SK-N-SH treated with all-trans-retinoic acid at 6 μM for 48 hours (cell line): ENCODE data around the gene PTPRD.

Experiments used
- ATAC-seq: fragments of 200-7000 bp; cut with Tn5 transposase; 3 replicates; pipeline ENCODE4 v1.9.1; 2020; ENCODE audit warnings: mild to moderate bottlenecking, moderate library complexity
- ARNTL ChIP-seq: fragments of 450-650 bp; formaldehyde crosslinking; IDR thresholded peaks from 2 replicates; pipeline ENCODE4 v1.5.0; 2020; ENCODE audit warnings: low read depth, mild to moderate bottlenecking, moderate library complexity, borderline replicate concordance
- BACH2 ChIP-seq: fragments of 250-450 bp; sonication (Bioruptor Pico); IDR thresholded peaks from 2 replicates; pipeline ENCODE4 v1.9.0; 2021; ENCODE audit warnings: mild to moderate bottlenecking, borderline replicate concordance
- ESRRG ChIP-seq: fragments of 250-450 bp; sonication (Bioruptor Pico); IDR thresholded peaks from 2 replicates; pipeline ENCODE4 v1.6.1; 2021; ENCODE audit warnings: mild to moderate bottlenecking
- GLIS3 ChIP-seq: fragments of 250-450 bp; sonication (Bioruptor Pico); IDR thresholded peaks from 2 replicates; pipeline ENCODE4 v1.5.0; 2020; ENCODE audit warnings: mild to moderate bottlenecking, moderate library complexity
- ISL1 ChIP-seq: fragments of 250-450 bp; sonication (Bioruptor Pico); IDR thresholded peaks from 2 replicates; pipeline ENCODE4 v2.1.2; 2022; ENCODE audit warnings: mild to moderate bottlenecking, moderate library complexity
- OSR1 ChIP-seq: fragments of 250-450 bp; sonication (Bioruptor Pico); IDR thresholded peaks from 2 replicates; pipeline ENCODE4 v1.8.0; 2022; ENCODE audit warnings: moderate library complexity, mild to moderate bottlenecking, inconsistent platforms
- PPARA ChIP-seq: fragments of 250-450 bp; sonication (Bioruptor Pico); IDR thresholded peaks from 2 replicates; pipeline ENCODE4 v1.5.0; 2020; ENCODE audit warnings: mild to moderate bottlenecking, borderline replicate concordance
- RARB ChIP-seq: fragments of 250-450 bp; sonication (Bioruptor Pico); IDR thresholded peaks from 2 replicates; pipeline ENCODE4 v1.8.0; 2021; ENCODE audit warnings: mild to moderate bottlenecking, moderate library complexity
- SNAI2 ChIP-seq: fragments of 250-450 bp; sonication (Bioruptor Pico); IDR thresholded peaks from 2 replicates; pipeline ENCODE4 v1.5.0; 2020; ENCODE audit warnings: mild to moderate bottlenecking, moderate library complexity
- TCF4 ChIP-seq: fragments of 250-450 bp; sonication (Bioruptor Pico); IDR thresholded peaks from 2 replicates; pipeline ENCODE4 v1.8.0; 2021; ENCODE audit warnings: mild to moderate bottlenecking, moderate library complexity, borderline replicate concordance
- TOX ChIP-seq: fragments of 250-450 bp; sonication (Bioruptor Pico); IDR thresholded peaks from 2 replicates; pipeline ENCODE4 v1.8.0; 2021; ENCODE audit warnings: mild to moderate bottlenecking, moderate library complexity, borderline replicate concordance
- ZFP3 ChIP-seq: fragments of 250-450 bp; sonication (Bioruptor Pico); IDR thresholded peaks from 2 replicates; pipeline ENCODE4 v1.5.0; 2020; ENCODE audit warnings: mild to moderate bottlenecking, moderate library complexity
- ZFP30 ChIP-seq: fragments of 450-650 bp; formaldehyde crosslinking; IDR thresholded peaks from 2 replicates; pipeline ENCODE4 v1.5.0; 2022; ENCODE audit warnings: mild to moderate bottlenecking, moderate library complexity
- ZNF565 ChIP-seq: fragments of 450-650 bp; formaldehyde crosslinking; conservative IDR thresholded peaks from 2 replicates; pipeline ENCODE4 v1.5.0; 2020; ENCODE audit warnings: low read depth, mild to moderate bottlenecking, moderate library complexity
- ZNF8 ChIP-seq: fragments of 450-650 bp; formaldehyde crosslinking; IDR thresholded peaks from 2 replicates; pipeline ENCODE4 v1.5.0; 2020; ENCODE audit warnings: mild to moderate bottlenecking, moderate library complexity
- TF ChIP-seq, protein P1 (sequence below): fragments of 250-450 bp; sonication (Bioruptor Pico); IDR thresholded peaks from 2 replicates; pipeline ENCODE4 v1.5.0; 2020; ENCODE audit warnings: mild to moderate bottlenecking, moderate library complexity
- TF ChIP-seq, protein P2 (sequence below): fragments of 250-450 bp; sonication (Bioruptor Pico); IDR thresholded peaks from 2 replicates; pipeline ENCODE4 v1.8.0; 2021; ENCODE audit warnings: low read depth, mild to moderate bottlenecking, moderate library complexity, borderline replicate concordance
- TF ChIP-seq, protein P3 (sequence below): fragments of 250-450 bp; sonication (Bioruptor Pico); IDR thresholded peaks from 2 replicates; pipeline ENCODE4 v1.5.1; 2021; ENCODE audit warnings: mild to moderate bottlenecking, moderate library complexity
- TF ChIP-seq, protein P4 (sequence below): fragments of 250-450 bp; sonication (Bioruptor Pico); IDR thresholded peaks from 2 replicates; pipeline ENCODE4 v1.8.0; 2020; ENCODE audit warnings: mild to moderate bottlenecking, moderate library complexity, borderline replicate concordance
- TF ChIP-seq, protein P5 (sequence below): fragments of 250-450 bp; sonication (Bioruptor Pico); IDR thresholded peaks from 2 replicates; pipeline ENCODE4 v1.5.1; 2020; ENCODE audit warnings: low read depth, mild to moderate bottlenecking, moderate library complexity

The PTPRD gene

DNA sequence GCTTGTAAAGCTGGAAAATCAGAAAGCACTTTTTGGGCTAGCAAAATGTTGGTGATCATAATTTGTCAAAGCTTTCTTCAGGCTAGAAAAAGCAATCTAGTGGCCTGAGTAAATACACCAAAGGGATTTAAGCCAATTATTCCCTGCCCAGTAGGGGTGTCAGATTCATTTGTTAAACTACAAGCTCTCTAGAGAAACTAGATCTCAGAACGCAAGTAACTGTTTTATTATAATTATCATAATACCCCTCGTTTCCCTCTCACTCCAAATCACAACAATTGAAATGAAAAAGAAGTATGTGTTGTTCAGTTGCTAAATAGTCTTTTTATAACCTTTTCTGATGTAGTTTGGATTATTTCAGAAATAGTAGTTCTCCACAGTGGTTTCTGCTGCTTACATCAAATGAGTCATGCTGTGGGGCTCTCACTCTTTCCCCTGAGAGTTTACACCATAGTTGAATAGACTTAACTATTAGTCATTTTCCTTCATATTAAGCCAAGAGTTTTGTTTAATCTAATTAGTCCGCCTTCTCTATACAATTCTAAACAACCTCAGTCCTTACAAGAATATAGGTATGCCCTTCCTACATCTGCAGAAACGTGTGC is 1894.6 kb downstream of the PTPRD start (continued):
- TF ChIP-seq ZNF8 (CRISPR knock-in tag) = no peak

DNA sequence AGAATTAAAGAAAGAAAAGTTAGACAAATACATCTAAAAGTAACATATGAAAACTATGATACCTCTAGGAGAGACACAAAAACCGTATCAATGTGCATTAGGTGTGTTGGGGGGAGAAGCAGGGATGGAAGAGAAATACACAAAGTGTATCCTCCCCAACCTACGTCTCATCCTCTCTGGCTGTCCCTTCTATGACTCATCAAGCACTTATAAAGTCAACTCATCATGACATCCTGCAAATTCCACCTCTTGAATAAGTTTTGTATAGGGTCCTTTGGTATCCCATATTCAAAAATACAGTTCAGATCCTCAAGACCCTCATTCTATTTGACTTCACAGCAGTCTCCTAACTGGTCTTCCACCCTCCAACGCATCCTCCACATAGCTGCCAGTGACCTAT is 1895.7 kb downstream of the PTPRD start:
- no peak for TF ChIP-seq BACH2 (CRISPR knock-in tag)
- ATAC-seq = no peak

DNA sequence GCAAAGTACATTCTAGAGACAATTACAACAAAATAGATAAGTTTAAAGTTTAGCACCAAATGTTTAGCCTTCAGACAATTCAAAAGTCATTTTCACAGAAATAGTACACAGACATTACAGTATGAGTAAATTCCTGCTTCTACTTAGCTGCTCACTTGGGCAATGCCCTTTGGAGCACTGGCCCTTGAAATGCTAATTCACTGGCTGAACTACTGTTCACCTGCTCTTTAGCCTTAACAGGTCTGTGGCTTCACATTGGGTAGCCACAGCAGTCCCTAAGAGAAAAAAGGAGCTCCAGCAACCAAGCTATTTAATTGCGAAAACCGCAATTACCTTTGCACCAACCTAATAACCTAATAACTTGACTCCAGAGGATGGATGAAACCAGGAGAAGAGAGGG is 1897.0 kb downstream of the PTPRD start:
- ATAC-seq = no peak
- TF ChIP-seq ZNF565 (CRISPR knock-in tag) (no peak), ZNF8 (CRISPR knock-in tag) (no peak), RARB (CRISPR knock-in tag) (no peak), TCF4 (CRISPR knock-in tag) (no peak), SNAI2 (no peak), GLIS3 (CRISPR knock-in tag) (no peak), ARNTL (CRISPR knock-in tag) (no peak), PPARA (no peak), ZFP30 (CRISPR knock-in tag) (no peak), ZFP3 (CRISPR knock-in tag) (no peak), BACH2 (CRISPR knock-in tag) (no peak), ISL1 (CRISPR knock-in tag) (no peak), ESRRG (CRISPR knock-in tag) (no peak), OSR1 (CRISPR knock-in tag) (no peak)
- TF ChIP-seq, protein P1, sequence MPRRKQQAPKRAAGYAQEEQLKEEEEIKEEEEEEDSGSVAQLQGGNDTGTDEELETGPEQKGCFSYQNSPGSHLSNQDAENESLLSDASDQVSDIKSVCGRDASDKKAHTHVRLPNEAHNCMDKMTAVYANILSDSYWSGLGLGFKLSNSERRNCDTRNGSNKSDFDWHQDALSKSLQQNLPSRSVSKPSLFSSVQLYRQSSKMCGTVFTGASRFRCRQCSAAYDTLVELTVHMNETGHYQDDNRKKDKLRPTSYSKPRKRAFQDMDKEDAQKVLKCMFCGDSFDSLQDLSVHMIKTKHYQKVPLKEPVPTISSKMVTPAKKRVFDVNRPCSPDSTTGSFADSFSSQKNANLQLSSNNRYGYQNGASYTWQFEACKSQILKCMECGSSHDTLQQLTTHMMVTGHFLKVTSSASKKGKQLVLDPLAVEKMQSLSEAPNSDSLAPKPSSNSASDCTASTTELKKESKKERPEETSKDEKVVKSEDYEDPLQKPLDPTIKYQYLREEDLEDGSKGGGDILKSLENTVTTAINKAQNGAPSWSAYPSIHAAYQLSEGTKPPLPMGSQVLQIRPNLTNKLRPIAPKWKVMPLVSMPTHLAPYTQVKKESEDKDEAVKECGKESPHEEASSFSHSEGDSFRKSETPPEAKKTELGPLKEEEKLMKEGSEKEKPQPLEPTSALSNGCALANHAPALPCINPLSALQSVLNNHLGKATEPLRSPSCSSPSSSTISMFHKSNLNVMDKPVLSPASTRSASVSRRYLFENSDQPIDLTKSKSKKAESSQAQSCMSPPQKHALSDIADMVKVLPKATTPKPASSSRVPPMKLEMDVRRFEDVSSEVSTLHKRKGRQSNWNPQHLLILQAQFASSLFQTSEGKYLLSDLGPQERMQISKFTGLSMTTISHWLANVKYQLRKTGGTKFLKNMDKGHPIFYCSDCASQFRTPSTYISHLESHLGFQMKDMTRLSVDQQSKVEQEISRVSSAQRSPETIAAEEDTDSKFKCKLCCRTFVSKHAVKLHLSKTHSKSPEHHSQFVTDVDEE (CRISPR knock-in tag) = no peak
- TF ChIP-seq, protein P2, sequence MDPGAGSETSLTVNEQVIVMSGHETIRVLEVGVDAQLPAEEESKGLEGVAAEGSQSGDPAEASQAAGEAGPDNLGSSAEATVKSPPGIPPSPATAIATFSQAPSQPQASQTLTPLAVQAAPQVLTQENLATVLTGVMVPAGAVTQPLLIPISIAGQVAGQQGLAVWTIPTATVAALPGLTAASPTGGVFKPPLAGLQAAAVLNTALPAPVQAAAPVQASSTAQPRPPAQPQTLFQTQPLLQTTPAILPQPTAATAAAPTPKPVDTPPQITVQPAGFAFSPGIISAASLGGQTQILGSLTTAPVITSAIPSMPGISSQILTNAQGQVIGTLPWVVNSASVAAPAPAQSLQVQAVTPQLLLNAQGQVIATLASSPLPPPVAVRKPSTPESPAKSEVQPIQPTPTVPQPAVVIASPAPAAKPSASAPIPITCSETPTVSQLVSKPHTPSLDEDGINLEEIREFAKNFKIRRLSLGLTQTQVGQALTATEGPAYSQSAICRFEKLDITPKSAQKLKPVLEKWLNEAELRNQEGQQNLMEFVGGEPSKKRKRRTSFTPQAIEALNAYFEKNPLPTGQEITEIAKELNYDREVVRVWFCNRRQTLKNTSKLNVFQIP (CRISPR knock-in tag) = no peak
- TF ChIP-seq, protein P3, sequence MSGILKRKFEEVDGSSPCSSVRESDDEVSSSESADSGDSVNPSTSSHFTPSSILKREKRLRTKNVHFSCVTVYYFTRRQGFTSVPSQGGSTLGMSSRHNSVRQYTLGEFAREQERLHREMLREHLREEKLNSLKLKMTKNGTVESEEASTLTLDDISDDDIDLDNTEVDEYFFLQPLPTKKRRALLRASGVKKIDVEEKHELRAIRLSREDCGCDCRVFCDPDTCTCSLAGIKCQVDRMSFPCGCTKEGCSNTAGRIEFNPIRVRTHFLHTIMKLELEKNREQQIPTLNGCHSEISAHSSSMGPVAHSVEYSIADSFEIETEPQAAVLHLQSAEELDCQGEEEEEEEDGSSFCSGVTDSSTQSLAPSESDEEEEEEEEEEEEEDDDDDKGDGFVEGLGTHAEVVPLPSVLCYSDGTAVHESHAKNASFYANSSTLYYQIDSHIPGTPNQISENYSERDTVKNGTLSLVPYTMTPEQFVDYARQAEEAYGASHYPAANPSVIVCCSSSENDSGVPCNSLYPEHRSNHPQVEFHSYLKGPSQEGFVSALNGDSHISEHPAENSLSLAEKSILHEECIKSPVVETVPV = no peak
- TF ChIP-seq, protein P4, sequence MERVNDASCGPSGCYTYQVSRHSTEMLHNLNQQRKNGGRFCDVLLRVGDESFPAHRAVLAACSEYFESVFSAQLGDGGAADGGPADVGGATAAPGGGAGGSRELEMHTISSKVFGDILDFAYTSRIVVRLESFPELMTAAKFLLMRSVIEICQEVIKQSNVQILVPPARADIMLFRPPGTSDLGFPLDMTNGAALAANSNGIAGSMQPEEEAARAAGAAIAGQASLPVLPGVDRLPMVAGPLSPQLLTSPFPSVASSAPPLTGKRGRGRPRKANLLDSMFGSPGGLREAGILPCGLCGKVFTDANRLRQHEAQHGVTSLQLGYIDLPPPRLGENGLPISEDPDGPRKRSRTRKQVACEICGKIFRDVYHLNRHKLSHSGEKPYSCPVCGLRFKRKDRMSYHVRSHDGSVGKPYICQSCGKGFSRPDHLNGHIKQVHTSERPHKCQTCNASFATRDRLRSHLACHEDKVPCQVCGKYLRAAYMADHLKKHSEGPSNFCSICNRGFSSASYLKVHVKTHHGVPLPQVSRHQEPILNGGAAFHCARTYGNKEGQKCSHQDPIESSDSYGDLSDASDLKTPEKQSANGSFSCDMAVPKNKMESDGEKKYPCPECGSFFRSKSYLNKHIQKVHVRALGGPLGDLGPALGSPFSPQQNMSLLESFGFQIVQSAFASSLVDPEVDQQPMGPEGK (CRISPR knock-in tag) = no peak
- TF ChIP-seq, protein P5, sequence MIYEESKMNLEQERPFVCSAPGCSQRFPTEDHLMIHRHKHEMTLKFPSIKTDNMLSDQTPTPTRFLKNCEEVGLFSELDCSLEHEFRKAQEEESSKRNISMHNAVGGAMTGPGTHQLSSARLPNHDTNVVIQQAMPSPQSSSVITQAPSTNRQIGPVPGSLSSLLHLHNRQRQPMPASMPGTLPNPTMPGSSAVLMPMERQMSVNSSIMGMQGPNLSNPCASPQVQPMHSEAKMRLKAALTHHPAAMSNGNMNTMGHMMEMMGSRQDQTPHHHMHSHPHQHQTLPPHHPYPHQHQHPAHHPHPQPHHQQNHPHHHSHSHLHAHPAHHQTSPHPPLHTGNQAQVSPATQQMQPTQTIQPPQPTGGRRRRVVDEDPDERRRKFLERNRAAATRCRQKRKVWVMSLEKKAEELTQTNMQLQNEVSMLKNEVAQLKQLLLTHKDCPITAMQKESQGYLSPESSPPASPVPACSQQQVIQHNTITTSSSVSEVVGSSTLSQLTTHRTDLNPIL (CRISPR knock-in tag) = no peak

DNA sequence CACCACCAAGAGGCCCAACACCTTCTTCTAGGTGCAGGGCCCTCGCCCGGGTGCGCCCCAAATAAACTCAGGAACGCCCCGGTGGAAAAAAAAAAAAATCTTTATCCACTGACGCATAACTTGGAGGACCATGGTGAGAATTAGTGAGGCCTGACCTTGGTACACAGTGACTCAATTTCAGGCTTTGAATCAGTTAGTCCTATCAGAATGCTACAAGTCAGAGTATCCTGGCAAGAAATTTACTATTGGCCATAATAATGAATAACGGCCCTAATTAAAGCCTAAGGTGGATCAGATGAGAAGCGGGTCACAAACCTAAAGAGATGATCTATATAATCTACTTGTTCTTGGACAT is 1899.0 kb downstream of the PTPRD start:
- ATAC-seq = no peak
- TF ChIP-seq OSR1 (CRISPR knock-in tag) = no peak
- TF ChIP-seq, protein P4 (CRISPR knock-in tag) = no peak
- TF ChIP-seq, protein P3 = no peak
- no peak for TF ChIP-seq ZFP30 (CRISPR knock-in tag)
- no peak for TF ChIP-seq RARB (CRISPR knock-in tag)
- TF ChIP-seq, protein P2 (CRISPR knock-in tag) = no peak
- TF ChIP-seq ZFP3 (CRISPR knock-in tag) = no peak
- no peak for TF ChIP-seq GLIS3 (CRISPR knock-in tag)
- no peak for TF ChIP-seq ARNTL (CRISPR knock-in tag)
- no peak for TF ChIP-seq ISL1 (CRISPR knock-in tag)
- TF ChIP-seq ZNF8 (CRISPR knock-in tag) = no peak
- no peak for TF ChIP-seq ZNF565 (CRISPR knock-in tag)
- TF ChIP-seq PPARA = no peak
- no peak for TF ChIP-seq TOX (CRISPR knock-in tag)
- TF ChIP-seq TCF4 (CRISPR knock-in tag) = no peak
